Esophagus (tissue), 2 donors: ENCODE measurements around the gene PAIP2. TPM values are rescaled to one million over a fixed set of nuclear protein-coding genes. Genes with fewer than 3 reads are reported as not detected.

ENCODE experiments used
- H3K27ac ChIP-seq, 2 donors: one replicate each; pipeline ENCODE4 v1.5.1; 2013; ENCODE audit warnings: low read depth in 2 of 2, mild to moderate bottlenecking in 2 of 2, inconsistent platforms in 1 of 2, low read length in 1 of 2, moderate library complexity in 1 of 2
- H3K27me3 ChIP-seq, 2 donors: one replicate each; pipeline ENCODE4 v1.6.1; 2013; ENCODE audit warnings: low read length in 2 of 2, control low read depth in 1 of 2, mild to moderate bottlenecking in 1 of 2; ENCODE audit not compliant: insufficient read depth in 2 of 2, control insufficient read depth in 1 of 2
- H3K36me3 ChIP-seq, 2 donors: one replicate each; pipeline ENCODE4 v1.6.1; 2013; ENCODE audit warnings: low read length in 1 of 2; ENCODE audit not compliant: control insufficient read depth in 2 of 2, insufficient read depth in 2 of 2
- H3K4me1 ChIP-seq, 2 donors: one replicate each; pipeline ENCODE4 v1.6.1; 2013; ENCODE audit warnings: low read length in 1 of 2; ENCODE audit not compliant: control insufficient read depth in 2 of 2, insufficient read depth in 2 of 2
- H3K4me3 ChIP-seq, 2 donors: one replicate each; pipeline ENCODE4 v1.5.1; 2013; ENCODE audit warnings: low read length in 2 of 2, mild to moderate bottlenecking in 2 of 2, low read depth in 1 of 2, moderate library complexity in 1 of 2
- H3K9me3 ChIP-seq, 2 donors: one replicate each; pipeline ENCODE4 v1.6.1; 2013; ENCODE audit warnings: mild to moderate bottlenecking in 2 of 2, low read depth in 1 of 2, low read length in 1 of 2, moderate library complexity in 1 of 2; ENCODE audit not compliant: control insufficient read depth in 2 of 2, insufficient read depth in 1 of 2
- WGBS, 2 donors: extraction: QIAGEN DNeasy Blood & Tissue Kit; methylation state at CpG; one replicate each; pipeline ENCODE4 v1.1.7; 2013; 5-methylcytosine and 5-hydroxymethylcytosine counted together
- polyA plus RNA-seq, 2 donors: library from polyadenylated mRNA; stranded (reverse); fragments of 200-250 nt; gene quantifications; one replicate each; pipeline ENCODE4 v1.2.3, GENCODE V29; 2013
- donor health status: healthy with polysubstance abuse.
- donor health status: Bipolar disorder and iron deficiency.

PAIP2 gene
- polyA plus RNA-seq, 2 donors: 37.4 to 53.6 TPM

- Histone ChIP-seq H3K4me3 (no peak overlapping the region), H3K4me1 (peaks cover 5 to 31% of the 10 kb centered on the region in 2 donors)
Measured at GRCh38 chr5:139388198-139388821, 46.7 kb downstream of the PAIP2 start.

GRCh38 chr5:139389701-139390638 lies 48.3 kb downstream of the PAIP2 start, which contains the start of gene MZB1:
MZB1 (minus strand) TSS chr5:139389913; CDS start chr5:139389856, 57 bp downstream.
- Histone ChIP-seq H3K36me3 (peaks cover 0 to 2% of the 10 kb centered on the region in 2 donors), H3K9me3 (no peaks in the 10 kb centered on the region), H3K27me3 (no peaks in the 10 kb centered on the region), H3K4me1 (peaks cover 6 to 28% of the 10 kb centered on the region in 2 donors), H3K4me3 (peak within 1 kb of the TSS in 1 of 2 donors; percentile 14), H3K27ac (peak within 1 kb of the TSS; percentile 50 to 64)
- 73 to 74% methylated on average over 10 to 11 of the region's 11 CpGs for WGBS, 2 donors

More at GRCh38 chr5:139388198-139388821, 46.7 kb downstream of the PAIP2 start:
- Histone ChIP-seq H3K27ac (peak overlapping the region in 1 of 2 donors; percentile 5), H3K27me3 (no peaks in the 10 kb centered on the region), H3K36me3 (peaks cover 0 to 2% of the 10 kb centered on the region in 2 donors), H3K9me3 (no peaks in the 10 kb centered on the region)
- WGBS, 2 donors: 23 to 31% methylated on average over 8 of the region's 8 CpGs

GRCh38 chr5:139390639-139391569 lies 49.2 kb downstream of the PAIP2 start:
- Histone ChIP-seq H3K9me3 (no peaks in the 10 kb centered on the region), H3K36me3 (peaks cover 0 to 2% of the 10 kb centered on the region in 2 donors), H3K27ac (peak overlapping the region; percentile 41 to 62), H3K4me1 (peaks cover 10 to 28% of the 10 kb centered on the region in 2 donors), H3K27me3 (no peaks in the 10 kb centered on the region), H3K4me3 (no peak overlapping the region)
- WGBS, 2 donors: 76 to 80% methylated on average over 10 of the region's 10 CpGs

GRCh38 chr5:139391570-139392323 lies 50.1 kb downstream of the PAIP2 start:
- Histone ChIP-seq H3K36me3 (peaks cover 0 to 2% of the 10 kb centered on the region in 2 donors), H3K4me1 (peaks cover 10 to 28% of the 10 kb centered on the region in 2 donors), H3K27me3 (no peaks in the 10 kb centered on the region), H3K27ac (peak overlapping the region; percentile 41 to 62), H3K4me3 (peak overlapping the region; percentile 42 to 56), H3K9me3 (no peaks in the 10 kb centered on the region)
- 39 to 42% methylated on average over 33 of the region's 33 CpGs for WGBS, 2 donors

- H3K36me3 ChIP-seq: peaks cover 0 to 2% of the 10 kb centered on the region in 2 donors
- H3K4me1 ChIP-seq: peaks cover 10 to 28% of the 10 kb centered on the region in 2 donors
- peak overlapping the region; percentile 42 to 56 for H3K4me3 ChIP-seq
- H3K9me3 ChIP-seq: no peaks in the 10 kb centered on the region
- no peaks in the 10 kb centered on the region for H3K27me3 ChIP-seq
- H3K27ac ChIP-seq: peak overlapping the region in 1 of 2 donors; percentile 1
- WGBS, 2 donors: 9 to 12% methylated on average over 35 to 36 of the region's 36 CpGs
Measured at GRCh38 chr5:139392324-139392677, 50.6 kb downstream of the PAIP2 start.

- peak overlapping the region in 1 of 2 donors; percentile 1 for H3K27ac ChIP-seq
- peaks cover 10 to 28% of the 10 kb centered on the region in 2 donors for H3K4me1 ChIP-seq
- H3K4me3 ChIP-seq: peak overlapping the region; percentile 42 to 56
- 9 to 11% methylated on average over 69 to 77 of the region's 77 CpGs for WGBS, 2 donors
- H3K27me3 ChIP-seq: no peaks in the 10 kb centered on the region
- H3K9me3 ChIP-seq: no peaks in the 10 kb centered on the region
- peaks cover 0 to under 1% of the 10 kb centered on the region in 2 donors for H3K36me3 ChIP-seq
Measured at GRCh38 chr5:139392678-139393496, 51.2 kb downstream of the PAIP2 start.

GRCh38 chr5:139393497-139394122 lies 52.0 kb downstream of the PAIP2 start:
- WGBS, 2 donors: 8 to 13% methylated on average over 47 to 49 of the region's 49 CpGs
- peaks cover 10 to 24% of the 10 kb centered on the region in 2 donors for H3K4me1 ChIP-seq
- peak overlapping the region in 1 of 2 donors; percentile 6 for H3K27ac ChIP-seq

More at GRCh38 chr5:139393497-139394122, 52.0 kb downstream of the PAIP2 start:
- no peaks in the 10 kb centered on the region for H3K27me3 ChIP-seq
- H3K4me3 ChIP-seq: peak overlapping the region; percentile 42 to 56
- H3K9me3 ChIP-seq: no peaks in the 10 kb centered on the region
- no peaks in the 10 kb centered on the region for H3K36me3 ChIP-seq
